Panc1 (cell line): ENCODE data around the gene FBLIM1. TPM values are rescaled to one million over a fixed set of nuclear protein-coding genes. Genes with fewer than 3 reads are reported as not detected.

ENCODE experiments used
- ATAC-seq: fragments of 200-7000 bp; cut with Tn5 transposase; 2 replicates; pipeline ENCODE4 v1.9.1; 2020; ENCODE audit warnings: mild to moderate bottlenecking, moderate library complexity
- BruUV-seq: library from RNA; stranded (reverse); fragments of 400-500 nt; replicated peaks from 2 replicates; lab custom pipeline; 2021; lab: Mats Ljungman, UMichigan
- CTCF ChIA-PET: fragments of 300-600 bp; sonication (Branson Sonifier 250); formaldehyde crosslinking; loops from one replicate; lab custom pipeline; 2022; ENCODE audit warnings: antibody characterized with exemption; lab: Charles Lee
- POLR2A ChIA-PET: fragments of 300-600 bp; sonication (Branson Sonifier 250); formaldehyde crosslinking; loops from one replicate; lab custom pipeline; 2022; ENCODE audit warnings: antibody characterized with exemption; lab: Charles Lee
- DNase-seq: peaks from one replicate; pipeline ENCODE4 v3.0.0-alpha.2; 2010; ENCODE audit warnings: low read depth, low spot score
- H3K27ac ChIP-seq: 2 replicates; pipeline ENCODE4 v1.5.1; 2011; ENCODE audit warnings: mild to moderate bottlenecking, low read length, inconsistent platforms
- H3K27me3 ChIP-seq: fragments of 200-500 bp; sonication (Bioruptor generic); 2 replicates; pipeline ENCODE4 v1.6.0; 2014; ENCODE audit warnings: low read length, inconsistent platforms; ENCODE audit not compliant: control insufficient read depth, insufficient read depth
- H3K36me3 ChIP-seq: fragments of 200-500 bp; sonication (Bioruptor generic); 2 replicates; pipeline ENCODE4 v1.5.1; 2014; ENCODE audit warnings: inconsistent platforms, mild to moderate bottlenecking, low read length, moderate library complexity; ENCODE audit not compliant: control insufficient read depth, insufficient read depth
- H3K4me1 ChIP-seq: 2 replicates; pipeline ENCODE4 v1.5.1; 2011; ENCODE audit warnings: inconsistent platforms, mild to moderate bottlenecking, low read length, moderate library complexity; ENCODE audit not compliant: control insufficient read depth, insufficient read depth
- H3K4me3 ChIP-seq, 2 experiments: 2 replicates each; pipeline ENCODE4 v1.5.1; 2011 to 2012; ENCODE audit warnings: low read depth in 2 of 2, low read length in 2 of 2, mild to moderate bottlenecking in 2 of 2, inconsistent platforms in 1 of 2, moderate library complexity in 1 of 2
- H3K9me3 ChIP-seq: fragments of 200-500 bp; sonication (Bioruptor generic); 2 replicates; pipeline ENCODE4 v1.5.1; 2014; ENCODE audit warnings: low read depth, mild to moderate bottlenecking, inconsistent platforms, low read length, moderate library complexity; ENCODE audit not compliant: control insufficient read depth, insufficient read depth
- CTCF ChIP-seq: fragments of 450-650 bp; IDR thresholded peaks from 2 replicates; pipeline ENCODE4 v1.5.1; 2017; ENCODE audit warnings: mild to moderate bottlenecking
- POLR2AphosphoS5 ChIP-seq: IDR thresholded peaks from 2 replicates; pipeline ENCODE4 v1.6.1; 2012; ENCODE audit warnings: mild to moderate bottlenecking, low read depth, low read length, moderate library complexity
- REST ChIP-seq, 2 experiments: IDR thresholded peaks; 2 replicates each; pipeline ENCODE4 v1.6.1; 2011 to 2012; ENCODE audit warnings: low read depth in 2 of 2, control low read depth in 1 of 2, low read length in 1 of 2, mild to moderate bottlenecking in 1 of 2, moderate library complexity in 1 of 2; ENCODE audit not compliant: insufficient read depth in 1 of 2
- SIN3A ChIP-seq: IDR thresholded peaks from 2 replicates; pipeline ENCODE4 v1.6.1; 2012; ENCODE audit warnings: low read depth, mild to moderate bottlenecking, low read length, moderate library complexity, borderline replicate concordance; ENCODE audit not compliant: insufficient read depth
- TCF7L2 ChIP-seq: IDR thresholded peaks from 2 replicates; pipeline ENCODE4 v1.6.1; 2011; ENCODE audit warnings: mild to moderate bottlenecking, low read depth, low read length, inconsistent platforms
- in situ Hi-C: cut with HindIII; loops from 2 replicates; pipeline ENCODE4 v1.10.0; 2016; ENCODE audit warnings: low sequenced_read_pairs, low pct_unique_long_range_greater_than_20kb
- intact Hi-C: fragments of 100-400 bp; cut with micrococcal nuclease; formaldehyde crosslinking; loops from one replicate; pipeline ENCODE4 v1.10.0; 2022; ENCODE audit not compliant: unreplicated experiment
- total RNA-seq: library from RNA; stranded (reverse); gene quantifications from one replicate; pipeline ENCODE4 v1.2.1, GENCODE V29; 2021; ENCODE audit not compliant: unreplicated experiment

Gene FBLIM1
- total RNA-seq, 1 experiment from 2014 or later = 4.3 TPM

- H3K4me3 ChIP-seq = no peak overlapping the region
- no TSS peak for BruUV-seq
- ChIA-PET POLR2A (interaction anchor here (0.6 kb wide), 1 partner anchor 202 kb away, joined by 3 read pairs; no protein-coding TSS in a partner anchor), CTCF (no interaction called here)
- no peaks in the 10 kb centered on the region for H3K9me3 ChIP-seq
- in situ Hi-C loops (no loop called here), intact Hi-C loops (no loop called here)
- no peaks in the 10 kb centered on the region; the same call in 1 of the 2 replicates for H3K36me3 ChIP-seq
- H3K27ac ChIP-seq = no peak overlapping the region
- TF ChIP-seq TCF7L2 (no peak), REST (IDR thresholded peaks at IDR 0.05; ENCODE audit: insufficient read depth in 1 of 2, low read depth in 2 of 2, low read length in 1 of 2) (no peak), POLR2AphosphoS5 (no peak), SIN3A (no peak), CTCF (no peak)
- ATAC-seq (no peak), DNase-seq (no peak)
- no peaks in the 10 kb centered on the region for H3K27me3 ChIP-seq
- no peaks in the 10 kb centered on the region for H3K4me1 ChIP-seq
These were observed 36.2 kb upstream of the FBLIM1 start for GRCh38 chr1:15722411-15722810.

GRCh38 chr1:15722836-15723532 lies 35.6 kb upstream of the FBLIM1 start:
- no peak for ATAC-seq
- Histone ChIP-seq H3K36me3 (no peaks in the 10 kb centered on the region; the same call in 1 of the 2 replicates), H3K4me3 (no peak overlapping the region), H3K27me3 (no peaks in the 10 kb centered on the region), H3K27ac (no peak overlapping the region), H3K4me1 (no peaks in the 10 kb centered on the region), H3K9me3 (no peaks in the 10 kb centered on the region)
- intact Hi-C loops (no loop called here), in situ Hi-C loops (no loop called here)
- DNase-seq = no peak
- TF ChIP-seq POLR2AphosphoS5 (no peak), SIN3A (no peak), REST (IDR thresholded peaks at IDR 0.05; ENCODE audit: insufficient read depth in 1 of 2, low read depth in 2 of 2, low read length in 1 of 2) (no peak), TCF7L2 (no peak), CTCF (no peak)
- POLR2A ChIA-PET = interaction anchor here (0.6 kb wide), 1 partner anchor 108 kb away, joined by 8 read pairs; no protein-coding TSS in a partner anchor
- CTCF ChIA-PET = interaction anchor here (0.6 kb wide), 2 partner anchors 19 to 34 kb away, joined by 3 to 8 read pairs; partner anchors contain the start of gene TMEM82
- no TSS peak for BruUV-seq
